Osteoblast (primary cell): Measurements from ENCODE around the gene LLGL2. TPM values are rescaled to one million over a fixed set of nuclear protein-coding genes. Genes with fewer than 3 reads are reported as not detected.
A peak's percentile ranks its signal among the peaks of the same experiment; 100 is the strongest.
"Not testable (repeated sequence)": the region's sequence is repeated elsewhere in the genome, so short reads cannot be mapped to it uniquely, and the experiment has no call there.

Experiments used
- DNase-seq: peaks from one replicate; pipeline ENCODE4 v3.0.0; 2011; ENCODE audit warnings: low spot score, mixed read lengths; ENCODE audit not compliant: insufficient read length; ENCODE audit errors: missing footprints
- H2AFZ ChIP-seq: 2 replicates; pipeline ENCODE4 v1.6.0; 2011; ENCODE audit warnings: mild to moderate bottlenecking, low read length
- H3K27ac ChIP-seq: 2 replicates; pipeline ENCODE4 v1.5.1; 2011; ENCODE audit warnings: mild to moderate bottlenecking, low read depth, low read length, moderate library complexity
- H3K27me3 ChIP-seq: 2 replicates; pipeline ENCODE4 v1.6.0; 2012; ENCODE audit warnings: mild to moderate bottlenecking, control low read depth, inconsistent platforms, low read length, moderate library complexity; ENCODE audit not compliant: insufficient read depth
- H3K36me3 ChIP-seq: 2 replicates; pipeline ENCODE4 v1.5.1; 2011; ENCODE audit warnings: mild to moderate bottlenecking, low read length, control low read depth, moderate library complexity; ENCODE audit not compliant: insufficient read depth
- H3K4me1 ChIP-seq: 2 replicates; pipeline ENCODE4 v1.5.1; 2011; ENCODE audit warnings: mild to moderate bottlenecking, low read length, control low read depth, moderate library complexity; ENCODE audit not compliant: insufficient read depth
- H3K4me2 ChIP-seq: 2 replicates; pipeline ENCODE4 v1.6.0; 2011; ENCODE audit warnings: mild to moderate bottlenecking, low read length; ENCODE audit not compliant: insufficient read depth
- H3K4me3 ChIP-seq: fragments of 200-600 bp; sonication (generic); 3 replicates; pipeline ENCODE4 v1.5.1; 2012; ENCODE audit warnings: mild to moderate bottlenecking, low read length, inconsistent platforms; ENCODE audit not compliant: insufficient read depth
- H3K79me2 ChIP-seq: 2 replicates; pipeline ENCODE4 v1.6.0; 2012; ENCODE audit warnings: mild to moderate bottlenecking, low read length, control low read depth, inconsistent platforms; ENCODE audit not compliant: insufficient read depth
- H3K9me3 ChIP-seq: 2 replicates; pipeline ENCODE4 v1.5.1; 2011; ENCODE audit warnings: low read depth, low read length, control low read depth
- H4K20me1 ChIP-seq: 2 replicates; pipeline ENCODE4 v1.6.0; 2012; ENCODE audit warnings: mild to moderate bottlenecking, low read length, control low read depth; ENCODE audit not compliant: insufficient read depth
- total RNA-seq: library from RNA; depleted of rRNA; stranded (reverse); fragments of >200 nt; gene quantifications from 2 replicates; pipeline ENCODE4 v1.2.3, GENCODE V29; 2012
- TF ChIP-seq, protein P1 (sequence below): IDR thresholded peaks from 2 replicates; pipeline ENCODE4 v1.5.1; 2011; ENCODE audit warnings: mild to moderate bottlenecking, low read depth, low read length, moderate library complexity; ENCODE audit errors: extremely low read depth

The LLGL2 gene
- total RNA-seq, 1 donor = 0.36 TPM

- H3K4me1 ChIP-seq = no peaks in the 10 kb centered on the region
- no peak overlapping the region for H3K4me3 ChIP-seq
- peak; percentile 58 for DNase-seq
- no peaks in the 10 kb centered on the region for H3K36me3 ChIP-seq
- no peak overlapping the region for H2AFZ ChIP-seq
- H4K20me1 ChIP-seq = no peaks in the 10 kb centered on the region
- H3K27me3 ChIP-seq = peaks cover 40% of the 10 kb centered on the region
- H3K4me2 ChIP-seq = no peak overlapping the region
- H3K79me2 ChIP-seq = no peaks in the 10 kb centered on the region
- no peak overlapping the region for H3K27ac ChIP-seq
- H3K9me3 ChIP-seq = no peaks in the 10 kb centered on the region
- TF ChIP-seq, protein P1, sequence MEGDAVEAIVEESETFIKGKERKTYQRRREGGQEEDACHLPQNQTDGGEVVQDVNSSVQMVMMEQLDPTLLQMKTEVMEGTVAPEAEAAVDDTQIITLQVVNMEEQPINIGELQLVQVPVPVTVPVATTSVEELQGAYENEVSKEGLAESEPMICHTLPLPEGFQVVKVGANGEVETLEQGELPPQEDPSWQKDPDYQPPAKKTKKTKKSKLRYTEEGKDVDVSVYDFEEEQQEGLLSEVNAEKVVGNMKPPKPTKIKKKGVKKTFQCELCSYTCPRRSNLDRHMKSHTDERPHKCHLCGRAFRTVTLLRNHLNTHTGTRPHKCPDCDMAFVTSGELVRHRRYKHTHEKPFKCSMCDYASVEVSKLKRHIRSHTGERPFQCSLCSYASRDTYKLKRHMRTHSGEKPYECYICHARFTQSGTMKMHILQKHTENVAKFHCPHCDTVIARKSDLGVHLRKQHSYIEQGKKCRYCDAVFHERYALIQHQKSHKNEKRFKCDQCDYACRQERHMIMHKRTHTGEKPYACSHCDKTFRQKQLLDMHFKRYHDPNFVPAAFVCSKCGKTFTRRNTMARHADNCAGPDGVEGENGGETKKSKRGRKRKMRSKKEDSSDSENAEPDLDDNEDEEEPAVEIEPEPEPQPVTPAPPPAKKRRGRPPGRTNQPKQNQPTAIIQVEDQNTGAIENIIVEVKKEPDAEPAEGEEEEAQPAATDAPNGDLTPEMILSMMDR = no peak
Measured at GRCh38 chr17:75592348-75593020, 67.0 kb downstream of the LLGL2 start.

GRCh38 chr17:75593430-75593829 is 67.9 kb downstream of the LLGL2 start:
- not testable (repeated sequence) for H3K27ac ChIP-seq, H3K79me2 ChIP-seq, DNase-seq, H3K4me1 ChIP-seq, H3K4me3 ChIP-seq, H2AFZ ChIP-seq, H3K36me3 ChIP-seq, H4K20me1 ChIP-seq, H3K4me2 ChIP-seq, H3K9me3 ChIP-seq
- H3K27me3 ChIP-seq = peaks cover 30% of the 10 kb centered on the region

DNA sequence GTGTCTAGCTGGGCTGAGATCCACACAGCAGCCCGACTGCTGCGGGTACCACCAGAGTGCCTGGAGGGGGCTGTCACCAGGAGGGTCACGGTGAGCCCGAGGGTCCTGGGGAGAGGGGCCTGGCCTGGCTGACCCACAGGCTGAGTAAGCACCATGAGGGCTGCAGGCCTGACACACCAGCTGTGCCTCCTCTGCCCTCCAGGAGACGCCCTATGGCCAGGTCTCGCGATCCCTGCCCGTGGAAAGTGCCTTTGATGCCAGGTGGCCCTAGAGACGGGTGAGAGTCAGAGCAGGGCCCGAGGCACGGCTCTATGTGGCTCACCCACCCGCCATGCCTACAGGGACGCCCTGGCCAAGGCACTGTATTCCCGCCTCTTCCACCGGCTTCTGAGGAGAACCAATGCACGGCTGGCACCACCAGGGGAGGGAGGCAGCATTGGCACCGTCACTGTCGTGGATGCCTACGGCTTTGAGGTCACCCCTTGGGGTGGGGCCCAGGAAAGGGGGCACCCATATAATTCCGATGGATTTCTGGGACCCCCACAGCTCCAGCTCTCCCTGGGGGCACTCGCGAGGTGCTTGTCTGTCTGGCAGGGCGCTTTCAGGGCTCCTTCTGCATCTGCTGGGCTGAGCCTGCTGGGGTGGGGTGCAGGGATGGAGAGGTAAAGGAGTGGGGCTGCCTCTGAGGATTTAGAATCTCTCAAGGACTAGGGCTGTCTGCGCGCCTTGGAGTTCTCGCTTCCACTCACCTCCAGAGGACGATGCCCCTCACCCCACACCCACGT is 69.2 kb downstream of the LLGL2 start:
- peaks cover 26% of the 10 kb centered on the region for H3K27me3 ChIP-seq
- H3K27ac ChIP-seq = no peak overlapping the region
- TF ChIP-seq, protein P1 = no peak
- H4K20me1 ChIP-seq = no peaks in the 10 kb centered on the region
- H3K9me3 ChIP-seq = no peaks in the 10 kb centered on the region
- H3K36me3 ChIP-seq = no peaks in the 10 kb centered on the region
- no peak overlapping the region for H3K4me3 ChIP-seq
- DNase-seq = no peak
- H3K4me1 ChIP-seq = no peaks in the 10 kb centered on the region
- H3K79me2 ChIP-seq = no peaks in the 10 kb centered on the region
- H3K4me2 ChIP-seq = no peak overlapping the region
- no peak overlapping the region for H2AFZ ChIP-seq

GRCh38 chr17:75595284-75595919 is 69.9 kb downstream of the LLGL2 start:
- peaks cover 19% of the 10 kb centered on the region for H3K27me3 ChIP-seq
- H3K9me3 ChIP-seq = no peaks in the 10 kb centered on the region
- no peaks in the 10 kb centered on the region for H3K79me2 ChIP-seq
- H3K4me3 ChIP-seq = no peak overlapping the region
- no peaks in the 10 kb centered on the region for H3K4me1 ChIP-seq
- H3K4me2 ChIP-seq = no peak overlapping the region
- H4K20me1 ChIP-seq = no peaks in the 10 kb centered on the region
- H2AFZ ChIP-seq = no peak overlapping the region
- TF ChIP-seq, protein P1 = no peak
- H3K36me3 ChIP-seq = no peaks in the 10 kb centered on the region
- no peak overlapping the region for H3K27ac ChIP-seq
- no peak for DNase-seq
